ENCODE results near the gene IFT43. TPM values are rescaled to one million over a fixed set of nuclear protein-coding genes. Genes with fewer than 3 reads are reported as not detected.

The IFT43 gene
- total and polyA plus RNA-seq, 2 donors (not counting 3 experiments of a cell fraction or from before 2014, with no cell fraction given), result 22.3 to 39.0 TPM

- no peak overlapping the region for H3K9ac ChIP-seq (replicated peaks; ENCODE audit: extremely low read depth, insufficient read depth, low read length)
- no peaks in the 10 kb centered on the region for H3K9me3 ChIP-seq (replicated peaks; ENCODE audit: control insufficient read depth, insufficient read depth, low read length)
- H4K20me1 ChIP-seq (replicated peaks; ENCODE audit: control insufficient read depth, extremely low read depth, insufficient read depth, low read length), result no peaks in the 10 kb centered on the region
- no peak for DNase-seq (ENCODE audit: low read depth, low spot score)
- no peak for FAIRE-seq
- ChIA-PET POLR2A (no interaction called here), CTCF (no interaction called here)
- intact Hi-C loops (cut with micrococcal nuclease), result no loop called here
- no peak overlapping the region for H3K27ac ChIP-seq (ENCODE audit: insufficient read depth, low read depth, low read length)
- no peak for TF ChIP-seq MYC (IDR thresholded peaks at IDR 0.05; ENCODE audit: low read depth, low read length)
- H2AFZ ChIP-seq (ENCODE audit: low read depth, low read length), result no peak overlapping the region
- no peak overlapping the region for H3K4me2 ChIP-seq (ENCODE audit: insufficient read depth, low read length)
- no peaks in the 10 kb centered on the region for H3K36me3 ChIP-seq (ENCODE audit: control insufficient read depth in 2 of 2, extremely low read depth in 1 of 2, insufficient read depth in 2 of 2, low read length in 2 of 2)
- H3K79me2 ChIP-seq (ENCODE audit: control insufficient read depth, insufficient read depth, low read length), result no peaks in the 10 kb centered on the region
- no TSS peak for BruUV-seq (replicated peaks)
- peaks cover 0 to 1% of the 10 kb centered on the region in 2 experiments for H3K27me3 ChIP-seq (ENCODE audit: control insufficient read depth in 2 of 2, insufficient read depth in 2 of 2, low read length in 2 of 2)
- dilution Hi-C loops (cut with MboI; ENCODE audit: extremely low pct_ligation_motif_present, low sequenced_read_pairs), result no loop called here
- H3K4me1 ChIP-seq (ENCODE audit: control insufficient read depth, extremely low read depth, insufficient read depth, low read length), result no peaks in the 10 kb centered on the region
- H3K4me3 ChIP-seq (replicated peaks in 1 of 3; ENCODE audit: insufficient read depth in 1 of 3, low read depth in 1 of 3, low read length in 3 of 3), result no peak overlapping the region
- H3K9me1 ChIP-seq (replicated peaks; ENCODE audit: control insufficient read depth, extremely low read depth, insufficient read depth, low read length), result no peaks in the 10 kb centered on the region
Measured at GRCh38 chr14:76104802-76105355, 119.3 kb downstream of the IFT43 start.

- CTCF ChIA-PET, result no interaction called here
- dilution Hi-C loops (cut with MboI; ENCODE audit: extremely low pct_ligation_motif_present, low sequenced_read_pairs), result no loop called here
Measured at GRCh38 chr14:76106188-76106587, 120.6 kb downstream of the IFT43 start.

More at GRCh38 chr14:76106188-76106587, 120.6 kb downstream of the IFT43 start:
- no peak for FAIRE-seq
- Histone ChIP-seq H3K27ac (ENCODE audit: insufficient read depth, low read depth, low read length) (no peak overlapping the region), H3K9me1 (replicated peaks; ENCODE audit: control insufficient read depth, extremely low read depth, insufficient read depth, low read length) (no peaks in the 10 kb centered on the region), H3K4me1 (ENCODE audit: control insufficient read depth, extremely low read depth, insufficient read depth, low read length) (no peaks in the 10 kb centered on the region), H2AFZ (ENCODE audit: low read depth, low read length) (no peak overlapping the region), H3K9me3 (replicated peaks; ENCODE audit: control insufficient read depth, insufficient read depth, low read length) (no peaks in the 10 kb centered on the region), H3K4me3 (replicated peaks in 1 of 3; ENCODE audit: insufficient read depth in 1 of 3, low read depth in 1 of 3, low read length in 3 of 3) (no peak overlapping the region), H3K36me3 (ENCODE audit: control insufficient read depth in 2 of 2, extremely low read depth in 1 of 2, insufficient read depth in 2 of 2, low read length in 2 of 2) (no peaks in the 10 kb centered on the region), H4K20me1 (replicated peaks; ENCODE audit: control insufficient read depth, extremely low read depth, insufficient read depth, low read length) (no peaks in the 10 kb centered on the region), H3K4me2 (ENCODE audit: insufficient read depth, low read length) (no peak overlapping the region), H3K27me3 (ENCODE audit: control insufficient read depth in 2 of 2, insufficient read depth in 2 of 2, low read length in 2 of 2) (peaks cover 0 to 1% of the 10 kb centered on the region in 2 experiments), H3K79me2 (ENCODE audit: control insufficient read depth, insufficient read depth, low read length) (no peaks in the 10 kb centered on the region), H3K9ac (replicated peaks; ENCODE audit: extremely low read depth, insufficient read depth, low read length) (no peak overlapping the region)
- BruUV-seq (replicated peaks), result no TSS peak
- TF ChIP-seq POLR2AphosphoS5 (IDR thresholded peaks at IDR 0.05; ENCODE audit: insufficient read depth, low read depth, low read length) (no peak), MAX (IDR thresholded peaks at IDR 0.05; ENCODE audit: insufficient read depth, insufficient read length) (no peak), EZH2 (IDR thresholded peaks at IDR 0.05; ENCODE audit: borderline replicate concordance, low read depth, low read length, severe bottlenecking) (no peak), MYC (IDR thresholded peaks at IDR 0.05; ENCODE audit: low read depth, low read length) (no peak), POLR2A (IDR thresholded peaks at IDR 0.05; ENCODE audit: low read depth, low read length) (no peak), JUN (IDR thresholded peaks at IDR 0.05; ENCODE audit: borderline replicate concordance, insufficient read depth, insufficient read length, low read depth) (no peak), CTCF (IDR thresholded peaks at IDR 0.05; ENCODE audit: extremely low read depth in 1 of 2, insufficient read depth in 1 of 2, low read depth in 1 of 2, low read length in 2 of 2) (no peak), FOS (IDR thresholded peaks at IDR 0.05; ENCODE audit: borderline replicate concordance, insufficient read depth, low read length) (no peak), GATA2 (IDR thresholded peaks at IDR 0.05; ENCODE audit: insufficient read depth, insufficient read length, low read depth, low read length) (no peak)
- POLR2A ChIA-PET, result no interaction called here
- no peak for DNase-seq (ENCODE audit: low read depth, low spot score)
- intact Hi-C loops (cut with micrococcal nuclease), result no loop called here
